ENCODE measurements around the gene GRAMD2B.

DNA sequence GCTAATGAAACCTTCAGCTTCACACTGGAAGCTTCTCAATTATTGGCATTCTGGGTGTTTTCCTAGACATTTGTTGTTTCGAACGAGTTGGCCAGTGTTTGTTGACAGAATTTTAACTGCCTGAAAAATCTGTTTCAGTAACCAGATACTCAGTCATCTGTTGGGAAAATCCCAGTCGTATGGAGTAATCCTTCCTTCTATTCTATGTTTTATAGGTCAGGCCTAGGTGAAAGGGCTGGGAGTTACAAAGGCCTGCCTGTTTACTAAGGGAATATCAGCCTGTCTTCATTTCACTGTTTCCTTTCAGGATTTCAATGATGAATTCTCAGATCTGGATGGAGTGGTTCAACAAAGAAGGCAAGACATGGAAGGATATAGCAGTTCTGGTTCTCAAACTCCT, 59.9 kb downstream of the GRAMD2B start:
- TF ChIP-seq EP300 (conservative IDR thresholded peaks at IDR 0.05; ENCODE audit: poor library complexity, severe bottlenecking), result no peak
- TF ChIP-seq, protein P1, sequence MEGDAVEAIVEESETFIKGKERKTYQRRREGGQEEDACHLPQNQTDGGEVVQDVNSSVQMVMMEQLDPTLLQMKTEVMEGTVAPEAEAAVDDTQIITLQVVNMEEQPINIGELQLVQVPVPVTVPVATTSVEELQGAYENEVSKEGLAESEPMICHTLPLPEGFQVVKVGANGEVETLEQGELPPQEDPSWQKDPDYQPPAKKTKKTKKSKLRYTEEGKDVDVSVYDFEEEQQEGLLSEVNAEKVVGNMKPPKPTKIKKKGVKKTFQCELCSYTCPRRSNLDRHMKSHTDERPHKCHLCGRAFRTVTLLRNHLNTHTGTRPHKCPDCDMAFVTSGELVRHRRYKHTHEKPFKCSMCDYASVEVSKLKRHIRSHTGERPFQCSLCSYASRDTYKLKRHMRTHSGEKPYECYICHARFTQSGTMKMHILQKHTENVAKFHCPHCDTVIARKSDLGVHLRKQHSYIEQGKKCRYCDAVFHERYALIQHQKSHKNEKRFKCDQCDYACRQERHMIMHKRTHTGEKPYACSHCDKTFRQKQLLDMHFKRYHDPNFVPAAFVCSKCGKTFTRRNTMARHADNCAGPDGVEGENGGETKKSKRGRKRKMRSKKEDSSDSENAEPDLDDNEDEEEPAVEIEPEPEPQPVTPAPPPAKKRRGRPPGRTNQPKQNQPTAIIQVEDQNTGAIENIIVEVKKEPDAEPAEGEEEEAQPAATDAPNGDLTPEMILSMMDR (IDR thresholded peaks at IDR 0.05; ENCODE audit: poor library complexity, severe bottlenecking), result no peak
- TF ChIP-seq EZH2 (IDR thresholded peaks at IDR 0.05; ENCODE audit: borderline replicate concordance, insufficient read depth, low read length, poor library complexity, severe bottlenecking), result no peak
- no peak for TF ChIP-seq RAD21 (conservative IDR thresholded peaks at IDR 0.05)
- TF ChIP-seq POLR2AphosphoS5 (IDR thresholded peaks at IDR 0.05), result no peak
- TF ChIP-seq SMC3 (conservative IDR thresholded peaks at IDR 0.05; ENCODE audit: poor library complexity), result no peak
- TF ChIP-seq TAF1 (IDR thresholded peaks at IDR 0.05; ENCODE audit: low read depth), result no peak
- TF ChIP-seq, protein P2, sequence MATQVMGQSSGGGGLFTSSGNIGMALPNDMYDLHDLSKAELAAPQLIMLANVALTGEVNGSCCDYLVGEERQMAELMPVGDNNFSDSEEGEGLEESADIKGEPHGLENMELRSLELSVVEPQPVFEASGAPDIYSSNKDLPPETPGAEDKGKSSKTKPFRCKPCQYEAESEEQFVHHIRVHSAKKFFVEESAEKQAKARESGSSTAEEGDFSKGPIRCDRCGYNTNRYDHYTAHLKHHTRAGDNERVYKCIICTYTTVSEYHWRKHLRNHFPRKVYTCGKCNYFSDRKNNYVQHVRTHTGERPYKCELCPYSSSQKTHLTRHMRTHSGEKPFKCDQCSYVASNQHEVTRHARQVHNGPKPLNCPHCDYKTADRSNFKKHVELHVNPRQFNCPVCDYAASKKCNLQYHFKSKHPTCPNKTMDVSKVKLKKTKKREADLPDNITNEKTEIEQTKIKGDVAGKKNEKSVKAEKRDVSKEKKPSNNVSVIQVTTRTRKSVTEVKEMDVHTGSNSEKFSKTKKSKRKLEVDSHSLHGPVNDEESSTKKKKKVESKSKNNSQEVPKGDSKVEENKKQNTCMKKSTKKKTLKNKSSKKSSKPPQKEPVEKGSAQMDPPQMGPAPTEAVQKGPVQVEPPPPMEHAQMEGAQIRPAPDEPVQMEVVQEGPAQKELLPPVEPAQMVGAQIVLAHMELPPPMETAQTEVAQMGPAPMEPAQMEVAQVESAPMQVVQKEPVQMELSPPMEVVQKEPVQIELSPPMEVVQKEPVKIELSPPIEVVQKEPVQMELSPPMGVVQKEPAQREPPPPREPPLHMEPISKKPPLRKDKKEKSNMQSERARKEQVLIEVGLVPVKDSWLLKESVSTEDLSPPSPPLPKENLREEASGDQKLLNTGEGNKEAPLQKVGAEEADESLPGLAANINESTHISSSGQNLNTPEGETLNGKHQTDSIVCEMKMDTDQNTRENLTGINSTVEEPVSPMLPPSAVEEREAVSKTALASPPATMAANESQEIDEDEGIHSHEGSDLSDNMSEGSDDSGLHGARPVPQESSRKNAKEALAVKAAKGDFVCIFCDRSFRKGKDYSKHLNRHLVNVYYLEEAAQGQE (IDR thresholded peaks at IDR 0.05; ENCODE audit: borderline replicate concordance), result no peak
